ENCODE data around the gene ZFYVE27. TPM values are rescaled to one million over a fixed set of nuclear protein-coding genes. Genes with fewer than 3 reads are reported as not detected.

ZFYVE27 gene
- total RNA-seq, 1 donor from 2014 or later: 27.0 TPM

DNA sequence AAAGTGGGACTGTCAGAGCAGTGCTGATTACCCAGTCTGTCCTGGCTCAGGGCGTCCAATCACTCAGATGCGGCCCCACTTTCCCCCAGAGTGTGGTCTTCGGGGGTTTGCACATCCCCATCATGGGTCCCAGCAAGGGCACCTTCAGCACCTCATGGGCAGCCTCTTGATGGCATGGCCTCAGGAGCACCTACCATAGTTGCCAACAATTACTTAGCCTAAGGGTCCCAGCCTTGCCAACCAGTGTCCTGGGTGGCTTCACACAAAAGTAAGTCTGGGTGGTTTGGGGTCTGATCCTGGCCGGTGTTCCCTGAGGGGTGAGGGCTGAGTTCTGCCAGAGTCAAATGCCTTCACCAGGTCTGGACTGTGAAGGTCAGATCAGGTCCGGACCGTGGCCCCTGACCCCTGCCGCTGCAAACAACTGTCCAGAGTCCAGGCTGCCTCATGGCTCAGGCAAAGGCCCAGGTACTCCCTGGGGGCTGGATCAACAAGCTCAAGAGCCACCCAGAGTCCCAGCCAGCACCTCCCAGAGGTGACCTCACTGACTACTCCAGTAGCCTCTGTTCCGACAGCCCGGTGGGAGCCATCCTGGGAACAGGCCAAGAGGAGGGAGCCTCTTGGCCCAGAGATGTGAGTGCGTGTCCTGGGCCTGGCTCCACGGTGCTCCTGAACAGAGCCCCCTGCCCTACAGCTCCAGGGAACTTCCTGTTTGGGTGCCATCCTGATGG, 29.6 kb upstream of the ZFYVE27 start:
- TF ChIP-seq, protein P1, sequence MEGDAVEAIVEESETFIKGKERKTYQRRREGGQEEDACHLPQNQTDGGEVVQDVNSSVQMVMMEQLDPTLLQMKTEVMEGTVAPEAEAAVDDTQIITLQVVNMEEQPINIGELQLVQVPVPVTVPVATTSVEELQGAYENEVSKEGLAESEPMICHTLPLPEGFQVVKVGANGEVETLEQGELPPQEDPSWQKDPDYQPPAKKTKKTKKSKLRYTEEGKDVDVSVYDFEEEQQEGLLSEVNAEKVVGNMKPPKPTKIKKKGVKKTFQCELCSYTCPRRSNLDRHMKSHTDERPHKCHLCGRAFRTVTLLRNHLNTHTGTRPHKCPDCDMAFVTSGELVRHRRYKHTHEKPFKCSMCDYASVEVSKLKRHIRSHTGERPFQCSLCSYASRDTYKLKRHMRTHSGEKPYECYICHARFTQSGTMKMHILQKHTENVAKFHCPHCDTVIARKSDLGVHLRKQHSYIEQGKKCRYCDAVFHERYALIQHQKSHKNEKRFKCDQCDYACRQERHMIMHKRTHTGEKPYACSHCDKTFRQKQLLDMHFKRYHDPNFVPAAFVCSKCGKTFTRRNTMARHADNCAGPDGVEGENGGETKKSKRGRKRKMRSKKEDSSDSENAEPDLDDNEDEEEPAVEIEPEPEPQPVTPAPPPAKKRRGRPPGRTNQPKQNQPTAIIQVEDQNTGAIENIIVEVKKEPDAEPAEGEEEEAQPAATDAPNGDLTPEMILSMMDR (IDR thresholded peaks at IDR 0.05): no peak
- no peaks in the 10 kb centered on the region for H3K36me3 Mint-ChIP-seq (ENCODE audit: unreplicated experiment)
- no peak for DNase-seq (ENCODE audit: extremely low spot score, unreplicated experiment)
- peaks cover 22% of the 10 kb centered on the region for H3K4me1 Mint-ChIP-seq (ENCODE audit: unreplicated experiment)
- H3K27ac Mint-ChIP-seq (ENCODE audit: unreplicated experiment): no peak overlapping the region
- H3K4me3 Mint-ChIP-seq (ENCODE audit: unreplicated experiment): no peak overlapping the region
- no peaks in the 10 kb centered on the region for H3K9me3 Mint-ChIP-seq (ENCODE audit: unreplicated experiment)
- H3K27me3 Mint-ChIP-seq (ENCODE audit: unreplicated experiment): no peaks in the 10 kb centered on the region

DNA sequence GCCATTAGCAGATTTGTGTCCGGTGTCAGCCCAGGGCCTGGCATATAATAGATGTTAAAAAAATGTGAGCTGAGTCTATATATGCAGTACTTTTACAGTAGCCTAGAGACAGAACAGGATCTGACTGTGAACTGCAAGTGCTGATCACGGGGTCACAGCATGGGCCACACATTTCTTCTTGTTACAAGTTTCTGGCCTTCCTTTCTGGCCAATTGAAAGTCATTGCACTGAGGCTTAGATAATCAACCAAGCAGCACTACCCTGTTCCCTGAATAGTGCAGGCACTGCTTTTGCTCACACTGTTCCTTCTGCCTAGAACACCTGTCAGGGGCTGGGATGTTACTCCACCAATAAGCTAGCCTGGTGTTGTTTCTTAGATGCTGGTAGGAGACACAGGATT, 28.8 kb upstream of the ZFYVE27 start:
- Mint-ChIP-seq H3K27me3 (ENCODE audit: unreplicated experiment) (no peaks in the 10 kb centered on the region), H3K4me3 (ENCODE audit: unreplicated experiment) (no peak overlapping the region), H3K36me3 (ENCODE audit: unreplicated experiment) (no peaks in the 10 kb centered on the region), H3K4me1 (ENCODE audit: unreplicated experiment) (peaks cover 27% of the 10 kb centered on the region), H3K27ac (ENCODE audit: unreplicated experiment) (no peak overlapping the region), H3K9me3 (ENCODE audit: unreplicated experiment) (no peaks in the 10 kb centered on the region)
- no peak for DNase-seq (ENCODE audit: extremely low spot score, unreplicated experiment)
- TF ChIP-seq, protein P1 (IDR thresholded peaks at IDR 0.05): no peak

DNA sequence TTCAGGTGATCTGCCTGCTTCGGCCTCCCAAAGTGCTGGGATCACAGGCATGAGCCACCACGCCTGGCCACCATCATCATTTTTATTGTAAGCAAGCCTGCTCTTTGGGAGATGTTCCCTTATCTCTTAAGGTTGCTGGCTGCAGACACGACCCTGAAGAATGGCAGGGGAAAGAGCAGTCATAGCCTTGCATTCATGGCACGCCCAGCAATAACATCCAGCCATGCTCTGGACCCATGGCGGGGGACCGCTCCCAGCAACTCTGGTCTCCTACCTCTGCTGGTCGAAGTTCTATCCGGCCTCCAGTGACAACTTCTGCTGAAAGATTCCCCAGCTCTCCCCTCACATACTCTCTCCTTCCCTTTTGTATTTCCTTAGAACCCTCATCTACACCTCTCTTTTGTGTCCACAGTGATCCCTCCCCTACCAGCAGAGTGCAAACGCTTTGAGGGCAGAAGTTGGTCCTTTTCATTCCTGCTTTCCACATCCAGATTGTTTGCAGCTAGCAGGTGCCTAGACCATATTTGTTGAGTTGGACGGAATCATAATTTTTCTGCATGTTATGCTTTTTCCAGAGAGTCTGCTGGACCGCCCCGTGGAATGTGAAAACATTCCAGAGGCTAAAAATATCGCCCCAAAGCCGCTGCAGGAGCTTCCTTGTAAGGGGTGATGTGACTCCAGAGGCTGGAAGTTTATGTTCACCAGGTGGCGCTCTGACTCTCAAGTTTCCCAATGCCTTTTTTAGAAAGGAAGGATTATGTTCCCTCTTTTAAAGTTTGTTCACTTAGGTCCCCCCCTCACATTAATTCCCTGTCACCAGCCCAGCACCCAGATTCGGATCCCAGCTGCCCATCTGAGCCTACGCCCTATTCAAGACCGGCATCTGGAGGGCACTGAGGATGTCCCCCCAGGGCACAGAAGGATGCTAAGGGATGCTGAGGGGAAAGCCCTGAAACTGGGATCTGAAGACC, 27.7 kb upstream of the ZFYVE27 start:
- peak overlapping the region; percentile 67 for H3K27ac Mint-ChIP-seq (ENCODE audit: unreplicated experiment)

DNA sequence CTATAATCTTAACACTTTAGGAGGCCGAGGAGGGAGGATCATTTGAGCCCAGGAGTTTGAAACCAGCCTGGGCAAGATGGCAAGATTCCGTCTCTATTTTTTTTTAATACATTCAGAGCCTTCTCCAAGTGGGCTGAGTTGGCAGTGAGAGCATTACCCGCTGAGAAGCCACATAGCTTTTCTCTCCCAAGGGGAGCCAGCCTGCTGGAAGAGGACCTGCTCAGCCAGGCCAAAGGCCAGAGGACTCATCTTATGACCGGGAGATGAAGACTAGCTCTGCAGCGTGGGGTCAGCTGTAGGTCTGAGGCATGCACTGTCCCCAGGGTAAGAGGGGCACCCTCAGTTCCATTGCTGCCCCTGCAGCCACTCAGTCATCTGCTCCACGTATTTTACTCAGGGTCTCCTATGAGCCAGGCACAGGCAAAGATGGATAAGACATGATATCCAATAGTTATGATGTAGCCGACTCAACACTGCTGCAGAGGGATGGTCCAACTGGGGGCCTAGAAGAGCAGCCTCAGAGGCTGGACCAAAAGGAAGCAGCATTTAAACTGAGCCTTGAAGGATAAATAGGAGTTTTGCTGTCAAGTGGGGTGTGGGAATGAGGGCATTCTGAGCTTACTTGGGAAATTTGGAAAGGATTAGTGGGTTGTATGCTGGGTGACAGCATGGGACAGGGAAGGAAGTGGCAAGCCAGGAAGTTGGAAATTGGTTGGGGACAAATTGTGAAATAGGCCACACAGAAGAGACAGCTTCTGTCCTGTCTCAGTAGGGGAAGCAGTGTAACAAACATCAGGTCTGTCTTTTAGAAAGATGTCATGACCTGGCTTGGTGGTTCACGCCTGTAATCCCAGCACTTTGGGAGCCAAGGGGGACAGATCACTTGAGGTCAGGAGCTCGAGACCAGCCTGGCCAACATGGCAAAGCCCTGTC, 25.0 kb upstream of the ZFYVE27 start:
- H3K4me1 Mint-ChIP-seq (ENCODE audit: unreplicated experiment): peaks cover 52% of the 10 kb centered on the region
- TF ChIP-seq, protein P1 (IDR thresholded peaks at IDR 0.05): no peak
- H3K27ac Mint-ChIP-seq (ENCODE audit: unreplicated experiment): peak overlapping the region; percentile 62
- H3K27me3 Mint-ChIP-seq (ENCODE audit: unreplicated experiment): no peaks in the 10 kb centered on the region
- no peaks in the 10 kb centered on the region for H3K9me3 Mint-ChIP-seq (ENCODE audit: unreplicated experiment)
- peaks cover 1% of the 10 kb centered on the region for H3K36me3 Mint-ChIP-seq (ENCODE audit: unreplicated experiment)
- peak overlapping the region; percentile 27 for H3K4me3 Mint-ChIP-seq (ENCODE audit: unreplicated experiment)
- no peak for DNase-seq (ENCODE audit: extremely low spot score, unreplicated experiment)

More for the DNA sequence above, 27.7 kb upstream of the ZFYVE27 start:
- no peaks in the 10 kb centered on the region for H3K9me3 Mint-ChIP-seq (ENCODE audit: unreplicated experiment)
- peak; percentile 88 for DNase-seq (ENCODE audit: extremely low spot score, unreplicated experiment)
- H3K27me3 Mint-ChIP-seq (ENCODE audit: unreplicated experiment): no peaks in the 10 kb centered on the region
- no peaks in the 10 kb centered on the region for H3K36me3 Mint-ChIP-seq (ENCODE audit: unreplicated experiment)
- H3K4me3 Mint-ChIP-seq (ENCODE audit: unreplicated experiment): no peak overlapping the region
- TF ChIP-seq, protein P1 (IDR thresholded peaks at IDR 0.05): peak; percentile 87
- peaks cover 32% of the 10 kb centered on the region for H3K4me1 Mint-ChIP-seq (ENCODE audit: unreplicated experiment)

Measured in osteocyte (in vitro differentiated cells).